ENCODE data around the gene CHMP2A.

- TF ChIP-seq CTCF (IDR thresholded peaks at IDR 0.05) = no peak
- no peak for TF ChIP-seq POLR2A (IDR thresholded peaks at IDR 0.05)
These were observed 43.3 kb downstream of the CHMP2A start, which contains the start of gene SLC27A5 for GRCh38 chr19:58511353-58512208.

Measured in lower leg skin (tissue), 3 donors.